Stimulated activated CD8-positive, alpha-beta memory T cell treated with anti-CD3 and anti-CD28 coated beads, Interleukin-15, amount 100 ng/mL, for 1 hour (primary cell): ENCODE measurements around the gene SEMA4D.
"Not testable (repeated sequence)": the region's sequence is repeated elsewhere in the genome, so short reads cannot be mapped to it uniquely, and the experiment has no call there.

Source experiments
- DNase-seq: peaks from one replicate; pipeline ENCODE4 v3.0.0-alpha.2; 2020; ENCODE audit warnings: low read depth

SEMA4D gene

GRCh38 chr9:89482056-89482851 lies 15.7 kb downstream of the SEMA4D start:
- DNase-seq, result no peak

GRCh38 chr9:89481538-89481915 lies 16.4 kb downstream of the SEMA4D start:
- DNase-seq, result no peak

GRCh38 chr9:89480825-89481537 lies 16.9 kb downstream of the SEMA4D start:
- no peak for DNase-seq

- DNase-seq, result not testable (repeated sequence)
These were observed 17.5 kb downstream of the SEMA4D start for GRCh38 chr9:89480372-89480771.

- not testable (repeated sequence) for DNase-seq
These were observed 18.3 kb downstream of the SEMA4D start for GRCh38 chr9:89479669-89480011.

- DNase-seq, result no peak
These were observed 18.9 kb downstream of the SEMA4D start for GRCh38 chr9:89478821-89479668.

GRCh38 chr9:89477811-89478630 lies 19.9 kb downstream of the SEMA4D start:
- no peak for DNase-seq

- no peak for DNase-seq
These were observed 20.5 kb downstream of the SEMA4D start for GRCh38 chr9:89477384-89477783.

GRCh38 chr9:89476546-89476945 lies 21.4 kb downstream of the SEMA4D start:
- no peak for DNase-seq

- no peak for DNase-seq
These were observed 21.9 kb downstream of the SEMA4D start for GRCh38 chr9:89475891-89476440.

- DNase-seq, result no peak
These were observed 23.0 kb downstream of the SEMA4D start for GRCh38 chr9:89474939-89475338.

- no peak for DNase-seq
These were observed 24.0 kb downstream of the SEMA4D start for GRCh38 chr9:89473762-89474469.

- DNase-seq, result not testable (repeated sequence)
These were observed 26.1 kb downstream of the SEMA4D start for GRCh38 chr9:89471796-89472320.

- DNase-seq, result no peak
These were observed 26.5 kb downstream of the SEMA4D start for GRCh38 chr9:89471390-89471789.

- DNase-seq, result no peak
These were observed 27.6 kb downstream of the SEMA4D start for GRCh38 chr9:89470224-89470839.

- no peak for DNase-seq
These were observed 28.9 kb downstream of the SEMA4D start for GRCh38 chr9:89469003-89469402.

- no peak for DNase-seq
These were observed 29.5 kb downstream of the SEMA4D start for GRCh38 chr9:89468281-89468960.

- DNase-seq, result no peak
These were observed 30.7 kb downstream of the SEMA4D start for GRCh38 chr9:89467278-89467625.

- no peak for DNase-seq
These were observed 31.2 kb downstream of the SEMA4D start for GRCh38 chr9:89466451-89467277.
